GM12878 (cell line): ENCODE measurements around the gene TRIAP1. TPM values are rescaled to one million over a fixed set of nuclear protein-coding genes. Genes with fewer than 3 reads are reported as not detected.

Experiments used
- ATAC-seq: fragments of 200-7000 bp; cut with Tn5 transposase; 3 replicates; pipeline ENCODE4 v1.9.1; 2020; ENCODE audit warnings: mild to moderate bottlenecking, moderate library complexity
- BruUV-seq: library from RNA; stranded (reverse); fragments of 400-500 nt; replicated peaks from 2 replicates; lab custom pipeline; 2021; lab: Mats Ljungman, UMichigan
- CTCF ChIA-PET: fragments of 300-600 bp; sonication (Branson Sonifier 250); formaldehyde crosslinking; extraction: SDS; loops from one replicate; lab custom pipeline; 2021; ENCODE audit warnings: inconsistent platforms; lab: Yijun Ruan, JAX
- POLR2A ChIA-PET: fragments of 350-600 bp; formaldehyde crosslinking; extraction: SDS; loops from one replicate; lab custom pipeline; 2021; ENCODE audit warnings: inconsistent platforms; lab: Charles Lee
- RAD21 ChIA-PET: fragments of 300-600 bp; sonication (Branson Sonifier 250); formaldehyde crosslinking; loops from one replicate; lab custom pipeline; 2023; ENCODE audit warnings: antibody characterized with exemption; ENCODE audit not compliant: unreplicated experiment; lab: Charles Lee
- SMC1A ChIA-PET: fragments of 300-600 bp; sonication (Branson Sonifier 250); formaldehyde crosslinking; loops from one replicate; lab custom pipeline; 2023; ENCODE audit not compliant: unreplicated experiment, uncharacterized antibody; lab: Charles Lee
- DNase-seq: peaks from one replicate; pipeline ENCODE4 v3.0.0-alpha.2; 2011; ENCODE audit warnings: low read depth, low spot score
- FAIRE-seq: peaks from 3 replicates; lab custom pipeline; 2011; peaks lifted over from hg19 to GRCh38; lab: Jason Lieb, UNC
- H2AFZ ChIP-seq: 2 replicates; pipeline ENCODE4 v1.6.0; 2011; ENCODE audit warnings: low read depth, low read length, control low read depth; ENCODE audit not compliant: control insufficient read depth
- H3K27ac ChIP-seq: 2 replicates; pipeline ENCODE4 v1.5.1; 2011; ENCODE audit warnings: control low read depth; ENCODE audit not compliant: control insufficient read depth, insufficient read depth
- H3K27me3 ChIP-seq, 2 experiments: replicated peaks in 1 of 2; 2 replicates each; pipeline versions ENCODE4 v1.6.0 to v1.6.1; 2011; ENCODE audit warnings: low read length in 1 of 2; ENCODE audit not compliant: control insufficient read depth in 2 of 2, insufficient read depth in 2 of 2
- H3K36me3 ChIP-seq, 2 experiments: 2 replicates each; pipeline ENCODE4 v1.5.1; 2011; ENCODE audit warnings: low read length in 1 of 2; ENCODE audit not compliant: control insufficient read depth in 2 of 2, insufficient read depth in 2 of 2
- H3K4me1 ChIP-seq: 2 replicates; pipeline ENCODE4 v1.6.1; 2011; ENCODE audit warnings: mild to moderate bottlenecking, low read length, moderate library complexity, mixed read lengths; ENCODE audit not compliant: control insufficient read depth, insufficient read depth
- H3K4me2 ChIP-seq: 2 replicates; pipeline ENCODE4 v1.6.0; 2011; ENCODE audit warnings: control low read depth; ENCODE audit not compliant: control insufficient read depth, insufficient read depth
- H3K4me3 ChIP-seq: fragments of 200-600 bp; sonication (generic); 2 replicates; pipeline ENCODE4 v1.5.1; 2016
- H3K79me2 ChIP-seq: 2 replicates; pipeline ENCODE4 v1.6.0; 2011; ENCODE audit warnings: low read length; ENCODE audit not compliant: control insufficient read depth, insufficient read depth
- H3K9ac ChIP-seq: 2 replicates; pipeline ENCODE4 v1.8.0; 2011; ENCODE audit warnings: low read length, control low read depth, mixed read lengths; ENCODE audit not compliant: control insufficient read depth, insufficient read depth
- H3K9me3 ChIP-seq: replicated peaks from 3 replicates; pipeline ENCODE4 v1.5.1; 2011; ENCODE audit warnings: mild to moderate bottlenecking, low read length; ENCODE audit not compliant: control insufficient read depth, insufficient read depth
- H4K20me1 ChIP-seq: 2 replicates; pipeline ENCODE4 v1.6.0; 2011; ENCODE audit not compliant: control insufficient read depth, insufficient read depth
- BACH1 ChIP-seq: fragments of 450-650 bp; IDR thresholded peaks from 2 replicates; pipeline ENCODE4 v1.6.1; 2017; ENCODE audit warnings: mild to moderate bottlenecking, borderline replicate concordance
- CREM ChIP-seq: IDR thresholded peaks from 2 replicates; pipeline ENCODE4 v1.6.1; 2014; ENCODE audit warnings: antibody characterized with exemption, low read depth
- GATAD2B ChIP-seq: fragments of 450-650 bp; conservative IDR thresholded peaks from 2 replicates; pipeline ENCODE4 v1.6.1; 2017; ENCODE audit warnings: low read depth, mild to moderate bottlenecking, moderate library complexity
- RELA ChIP-seq: fragments of 450-650 bp; IDR thresholded peaks from 2 replicates; pipeline ENCODE4 v1.8.0; 2014; ENCODE audit warnings: borderline replicate concordance; ENCODE audit not compliant: partially characterized antibody
- SIX5 ChIP-seq: IDR thresholded peaks from 2 replicates; pipeline ENCODE4 v1.6.1; 2011; ENCODE audit warnings: mild to moderate bottlenecking, low read depth, low read length, moderate library complexity; ENCODE audit not compliant: severe bottlenecking
- SKIL ChIP-seq: fragments of 450-650 bp; IDR thresholded peaks from 2 replicates; pipeline ENCODE4 v1.6.1; 2017; ENCODE audit warnings: mild to moderate bottlenecking, low read depth, inconsistent platforms; ENCODE audit not compliant: poor library complexity, severe bottlenecking
- TBL1XR1 ChIP-seq: IDR thresholded peaks from 2 replicates; pipeline ENCODE4 v1.6.1; 2012; ENCODE audit warnings: low read depth, low read length, improper control_type of control experiment
- WGBS: methylation state at CpG from one replicate; pipeline ENCODE4 v1.1.6; 2016; ENCODE audit warnings: low lambda C conversion rate; ENCODE audit not compliant: insufficient replicate concordance, insufficient coverage; ENCODE audit errors: missing lambda C conversion rate; 5-methylcytosine and 5-hydroxymethylcytosine counted together
- in situ Hi-C: fragments of 300-500 bp; cut with MboI; formaldehyde crosslinking; loops from 9 replicates; pipeline ENCODE4 v1.14.3; 2018; ENCODE audit warnings: mixed read lengths
- intact Hi-C: fragments of 100-400 bp; cut with micrococcal nuclease; formaldehyde crosslinking; loops from one replicate; pipeline ENCODE4 v1.14.2; 2022; ENCODE audit not compliant: unreplicated experiment
- polyA plus RNA-seq, 11 experiments: library from polyadenylated mRNA; depleted of rRNA in 4 of 11; unstranded in 6 of 11; stranded (reverse) in 5 of 11; fragments of >200 nt; fragmentation: Nextera tagmentation in 4 of 11; fragmentation: Illumina TruSeq in 1 of 11; extraction: Ambion mirVana in 4 of 11; extraction: Trizol in 1 of 11; gene quantifications; 1 replicate in 1 of 11; 2 replicates in 10 of 11; pipeline versions ENCODE4 v1.2.1 to v1.2.3, GENCODE V29; 2011 to 2016; ENCODE audit warnings: inconsistent platforms in 2 of 11, missing spikeins in 2 of 11, low read depth in 1 of 11
- total RNA-seq, 4 experiments: library from RNA; depleted of rRNA in 3 of 4; stranded (reverse); fragments of >200 nt in 3 of 4; fragmentation: Illumina TruSeq in 1 of 4; extraction: Trizol in 1 of 4; gene quantifications; 2 replicates each; pipeline versions ENCODE4 v1.2.1 to v1.2.3, GENCODE V29; 2013 to 2021

TRIAP1 gene
- total and polyA plus RNA-seq, 10 of the 15 experiments (the other 5 are each of a cell fraction or from before 2014, with no cell fraction given) = 44.8 to 346 (median 80.8) TPM

GRCh38 chr12:120489018-120489417, 42.8 kb upstream of the TRIAP1 start:
- no peak for TF ChIP-seq BACH1
- no peak for TF ChIP-seq SIX5
- no peak for TF ChIP-seq RELA
- TF ChIP-seq GATAD2B = no peak
- no peak for TF ChIP-seq SKIL
- TF ChIP-seq CREM = no peak
- no peak for TF ChIP-seq TBL1XR1
- CTCF ChIA-PET = no interaction called here
- no peak overlapping the region for H3K27ac ChIP-seq
- no TSS peak for BruUV-seq
- no peaks in the 10 kb centered on the region for H3K79me2 ChIP-seq
- DNase-seq = no peak
- ATAC-seq = no peak
- RAD21 ChIA-PET = no interaction called here
- SMC1A ChIA-PET = no interaction called here
- H4K20me1 ChIP-seq = no peaks in the 10 kb centered on the region
- FAIRE-seq = no peak
- H3K4me3 ChIP-seq = no peak overlapping the region
- H2AFZ ChIP-seq = no peak overlapping the region
- 100% methylated on average over 4 of the region's 4 CpGs for WGBS
- H3K27me3 ChIP-seq = no peaks in the 10 kb centered on the region
- intact Hi-C loops (no loop called here), in situ Hi-C loops (no loop called here)
- POLR2A ChIA-PET = interaction anchor here (0.6 to 1.3 kb wide), 2 partner anchors 9 to 1865 kb away, joined by 3 read pairs; no protein-coding TSS in a partner anchor
- H3K36me3 ChIP-seq = no peaks in the 10 kb centered on the region; a peak in 1 of 4 replicates
- no peak overlapping the region for H3K4me2 ChIP-seq
- H3K9me3 ChIP-seq = no peaks in the 10 kb centered on the region
- H3K4me1 ChIP-seq = no peaks in the 10 kb centered on the region; the same call in 1 of the 2 replicates
- no peak overlapping the region for H3K9ac ChIP-seq
